AG04449 (cell line): ENCODE results near the gene SLC26A9.
A peak's percentile ranks its signal among the peaks of the same experiment; 100 is the strongest.

Source experiments
- CTCF ChIA-PET: fragments of 350-600 bp; formaldehyde crosslinking; extraction: SDS; loops from one replicate; lab custom pipeline; 2021; ENCODE audit warnings: antibody characterized with exemption; lab: Yijun Ruan, JAX
- POLR2A ChIA-PET: fragments of 400-600, 350-600 bp; formaldehyde crosslinking; extraction: SDS; loops from one replicate; lab custom pipeline; 2020; ENCODE audit warnings: antibody characterized with exemption, inconsistent platforms; lab: Yijun Ruan, JAX
- DNase-seq: peaks from one replicate; pipeline ENCODE4 v3.0.0-alpha.2; 2010; ENCODE audit warnings: low read depth, low spot score
- H3K4me3 ChIP-seq: 2 replicates; pipeline ENCODE4 v1.5.1; 2011; ENCODE audit warnings: low read depth, mild to moderate bottlenecking, control low read depth, low read length
- CTCF ChIP-seq: IDR thresholded peaks from one replicate; pipeline ENCODE4 v1.5.1; 2011; ENCODE audit warnings: mild to moderate bottlenecking, moderate library complexity, low read length, control low read depth, inconsistent platforms; ENCODE audit not compliant: insufficient read depth; ENCODE audit errors: missing control alignments

The SLC26A9 gene

GRCh38 chr1:205920159-205920558, 23.1 kb downstream of the SLC26A9 start:
- no peak overlapping the region for H3K4me3 ChIP-seq
- ChIA-PET POLR2A (interaction anchor here (2.0 kb wide), 1 partner anchor 57 kb away, joined by 10 read pairs; no protein-coding TSS in a partner anchor), CTCF (interaction anchor here (0.6 to 19.9 kb wide), 18 partner anchors 11 to 262 kb away, joined by 3 to 992 read pairs (median 6); no protein-coding TSS in a partner anchor)
- DNase-seq, result no peak
- TF ChIP-seq CTCF, result no peak

- TF ChIP-seq CTCF, result peak; percentile 89
- peak; percentile 63 for DNase-seq
- CTCF ChIA-PET, result interaction anchor here (0.6 to 19.9 kb wide), 42 partner anchors 9 to 261 kb away, joined by 3 to 992 read pairs (median 6); partner anchors contain the start of gene RAB29
- no peak overlapping the region for H3K4me3 ChIP-seq
- POLR2A ChIA-PET, result interaction anchor here (2.0 kb wide), 1 partner anchor 58 kb away, joined by 10 read pairs; no protein-coding TSS in a partner anchor
Measured at GRCh38 chr1:205918955-205919746, 24.1 kb downstream of the SLC26A9 start.

- no peak for DNase-seq
- ChIA-PET POLR2A (no interaction called here), CTCF (interaction anchor here (0.8 to 19.9 kb wide), 27 partner anchors 10 to 259 kb away, joined by 3 to 992 read pairs (median 6); partner anchors contain the start of genes RAB29 and SLC45A3)
- TF ChIP-seq CTCF, result no peak
- H3K4me3 ChIP-seq, result no peak overlapping the region
Measured at GRCh38 chr1:205917466-205918238, 25.6 kb downstream of the SLC26A9 start.

GRCh38 chr1:205916541-205916940, 26.7 kb downstream of the SLC26A9 start:
- no peak overlapping the region for H3K4me3 ChIP-seq
- CTCF ChIA-PET, result interaction anchor here (1.4 to 19.9 kb wide), 9 partner anchors 9 to 205 kb away, joined by 3 to 992 read pairs (median 59); no protein-coding TSS in a partner anchor
- TF ChIP-seq CTCF, result no peak
- DNase-seq, result no peak
- POLR2A ChIA-PET, result no interaction called here

- TF ChIP-seq CTCF, result no peak
- no peak for DNase-seq
- POLR2A ChIA-PET, result interaction anchor here (1.0 kb wide), 1 partner anchor 62 kb away, joined by 4 read pairs; no protein-coding TSS in a partner anchor
- no peak overlapping the region for H3K4me3 ChIP-seq
- CTCF ChIA-PET, result interaction anchor here (0.6 to 19.9 kb wide), 9 partner anchors 8 to 257 kb away, joined by 3 to 992 read pairs (median 3); no protein-coding TSS in a partner anchor
Measured at GRCh38 chr1:205915354-205915990, 27.8 kb downstream of the SLC26A9 start.
